HEK293T (cell line): ENCODE data around the gene TTC36.
A peak's percentile ranks its signal among the peaks of the same experiment; 100 is the strongest.

Experiments used
- ELF4 ChIP-seq: fragments of 450-650 bp; IDR thresholded peaks from 2 replicates; pipeline ENCODE4 v1.6.1; 2017; ENCODE audit warnings: antibody characterized with exemption
- FOXM1 ChIP-seq: fragments of 450-650 bp; IDR thresholded peaks from 2 replicates; pipeline ENCODE4 v1.6.1; 2017; ENCODE audit warnings: mild to moderate bottlenecking, borderline replicate concordance
- NFRKB ChIP-seq: fragments of 450-650 bp; IDR thresholded peaks from 2 replicates; pipeline ENCODE4 v1.6.1; 2016; ENCODE audit warnings: mild to moderate bottlenecking, moderate library complexity
- SP1 ChIP-seq: fragments of 450-650 bp; IDR thresholded peaks from 2 replicates; pipeline ENCODE4 v1.6.1; 2017
- SUZ12 ChIP-seq: fragments of 450-650 bp; IDR thresholded peaks from 2 replicates; pipeline ENCODE4 v1.6.1; 2016; ENCODE audit warnings: mild to moderate bottlenecking
- ZNF384 ChIP-seq: fragments of 450-650 bp; IDR thresholded peaks from 2 replicates; pipeline ENCODE4 v1.6.1; 2016

- no peak for TF ChIP-seq FOXM1
- TF ChIP-seq NFRKB, result no peak
- TF ChIP-seq SP1, result no peak
- peak; percentile 84 for TF ChIP-seq ZNF384
- no peak for TF ChIP-seq SUZ12
- TF ChIP-seq ELF4, result no peak
Measured at GRCh38 chr11:118572061-118572980, 45.0 kb downstream of the TTC36 start, which contains the start of gene ARCN1.
